NT2/D1 (cell line): ENCODE data around the gene WFS1.

Source experiments
- YY1 ChIP-seq: IDR thresholded peaks from 2 replicates; pipeline ENCODE4 v1.6.1; 2011; ENCODE audit not compliant: insufficient read length, insufficient read depth
- ZNF274 ChIP-seq: IDR thresholded peaks from 2 replicates; pipeline ENCODE4 v1.6.1; 2011; ENCODE audit warnings: mild to moderate bottlenecking, low read depth, low read length

DNA sequence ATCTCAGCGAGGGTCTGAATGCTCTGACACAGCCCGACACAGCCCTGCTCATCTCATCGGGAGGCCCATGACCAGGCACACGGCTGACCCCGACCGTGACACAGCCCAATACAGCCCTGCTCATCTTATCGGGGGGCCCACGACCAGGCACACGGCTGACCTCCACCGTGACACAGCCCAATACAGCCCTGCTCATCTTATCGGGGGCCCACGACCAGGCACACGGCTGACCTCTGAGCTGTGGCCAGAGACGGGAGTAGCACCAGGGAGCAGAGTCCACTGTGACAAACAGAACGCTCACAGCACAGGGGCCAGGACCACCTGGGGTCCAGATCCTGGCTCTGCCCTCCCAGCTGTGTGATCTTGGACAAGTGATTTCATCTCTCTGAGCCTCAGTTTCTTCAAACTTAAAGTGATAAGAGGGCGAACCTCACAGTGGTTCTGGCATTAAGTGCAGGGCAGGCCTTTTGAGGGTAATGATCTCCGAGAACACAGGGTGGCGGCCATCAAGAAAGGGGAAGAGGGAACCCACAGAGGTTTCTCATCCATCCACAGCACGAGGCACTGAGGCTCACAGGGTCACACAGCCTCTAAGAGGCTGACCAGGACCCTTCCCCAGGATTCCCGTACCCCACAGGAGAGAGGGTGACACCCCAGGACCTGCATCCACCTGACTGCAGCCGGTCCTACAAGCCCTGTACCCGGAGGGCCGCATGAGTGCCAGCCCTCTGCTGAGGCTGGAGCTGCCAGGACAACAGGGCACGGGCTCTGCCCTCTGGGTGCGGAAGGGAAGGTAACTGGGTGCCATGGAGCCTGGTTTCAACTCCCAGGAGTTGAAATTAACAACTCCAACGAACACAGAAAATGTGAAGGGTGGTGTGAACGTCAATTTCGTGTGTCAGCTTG is 60.1 kb downstream of the WFS1 start:
- no peak for TF ChIP-seq ZNF274
- no peak for TF ChIP-seq YY1
